Spleen (tissue), 13 donors: ENCODE data around the gene UNC13A. TPM values are rescaled to one million over a fixed set of nuclear protein-coding genes. Genes with fewer than 3 reads are reported as not detected.
A peak's percentile ranks its signal among the peaks of the same experiment; 100 is the strongest.

Experiments used
- DNase-seq: peaks from one replicate; pipeline ENCODE4 v3.0.0-alpha.2; 2020
- H3K27ac ChIP-seq, 8 donors: fragments of 200-600 bp; sonication (generic) in 7 of 8; 1 replicate in 4 of 8; 2 replicates in 4 of 8; pipeline versions ENCODE4 v1.5.0 to v1.8.0; 2016 to 2021; ENCODE audit warnings: inconsistent platforms in 4 of 8, mild to moderate bottlenecking in 4 of 8, moderate library complexity in 1 of 8
- H3K27me3 ChIP-seq, 7 donors: fragments of 200-600 bp; sonication (generic) in 6 of 7; replicated peaks in 1 of 7; 1 replicate in 4 of 7; 2 replicates in 3 of 7; pipeline versions ENCODE4 v1.5.0 to v1.8.0; 2016 to 2021; ENCODE audit warnings: inconsistent platforms in 3 of 7, mild to moderate bottlenecking in 1 of 7
- H3K36me3 ChIP-seq, 6 donors: fragments of 200-600 bp; sonication (generic) in 5 of 6; 1 replicate in 4 of 6; 2 replicates in 2 of 6; pipeline versions ENCODE4 v1.5.0 to v1.8.0; 2016 to 2021; ENCODE audit warnings: inconsistent platforms in 2 of 6
- H3K4me1 ChIP-seq, 6 donors: fragments of 200-600 bp; sonication (generic) in 5 of 6; 1 replicate in 3 of 6; 2 replicates in 3 of 6; pipeline versions ENCODE4 v1.5.0 to v1.8.0; 2016 to 2021; ENCODE audit warnings: inconsistent platforms in 3 of 6
- H3K4me3 ChIP-seq, 8 donors: fragments of 200-600 bp; sonication (generic) in 7 of 8; 1 replicate in 4 of 8; 2 replicates in 4 of 8; pipeline versions ENCODE4 v1.5.0 to v1.8.0; 2016 to 2021; ENCODE audit warnings: inconsistent platforms in 4 of 8, mild to moderate bottlenecking in 4 of 8, moderate library complexity in 2 of 8
- H3K9me3 ChIP-seq, 8 donors: fragments of 200-600 bp; sonication (generic) in 7 of 8; 1 replicate in 4 of 8; 2 replicates in 4 of 8; pipeline versions ENCODE4 v1.5.0 to v1.8.0; 2016 to 2021; ENCODE audit warnings: inconsistent platforms in 4 of 8
- CTCF ChIP-seq, 11 experiments: fragments of 200-600 bp in 7 of 11; fragments of 450-650 bp in 4 of 11; sonication (generic) in 4 of 11; IDR thresholded peaks in 8 of 11; conservative IDR thresholded peaks in 3 of 11; 1 replicate in 7 of 11; 2 replicates in 4 of 11; pipeline versions ENCODE4 v1.4.0 to v1.8.0; 2016 to 2021; ENCODE audit warnings: antibody characterized with exemption in 11 of 11, inconsistent platforms in 4 of 11, mild to moderate bottlenecking in 1 of 11
- POLR2A ChIP-seq, 3 donors: fragments of 450-650 bp; IDR thresholded peaks; one replicate each; pipeline ENCODE4 v1.5.1; 2017; ENCODE audit warnings: antibody characterized with exemption in 3 of 3, mild to moderate bottlenecking in 1 of 3
- POLR2AphosphoS5 ChIP-seq, 3 donors: sonication (generic); formaldehyde crosslinking; IDR thresholded peaks; one replicate each; pipeline ENCODE4 v1.5.1; 2017; ENCODE audit warnings: antibody characterized with exemption in 3 of 3
- WGBS, 5 donors: extraction: QIAGEN DNeasy Blood & Tissue Kit in 3 of 5; methylation state at CpG; one replicate each; pipeline versions ENCODE4 v1.1.5 to v1.1.7; 2013 to 2018; 5-methylcytosine and 5-hydroxymethylcytosine counted together
- intact Hi-C: fragments of 100-400 bp; cut with DNase I; formaldehyde crosslinking; loops from one replicate; pipeline ENCODE4 v1.15.0; 2023; ENCODE audit warnings: low total_unique reads
- long read RNA-seq, 2 donors: transcript quantifications; one replicate each; lab custom pipeline, GENCODE V29; 2026
- polyA plus RNA-seq, 3 donors: library from polyadenylated mRNA; stranded (reverse); fragments of 200-250 nt; gene quantifications; one replicate each; pipeline ENCODE4 v1.2.1, GENCODE V29; 2013
- total RNA-seq, 7 donors: library from RNA; depleted of rRNA in 3 of 7; stranded (reverse); fragments of >200 nt in 3 of 7; fragmentation: NEBNext Ultra II Directional in 4 of 7; extraction: Animal tissue kit (Norgen Biotek cat#: 25700) in 4 of 7; gene quantifications; one replicate each; pipeline versions ENCODE4 v1.1.0 to v1.2.1, GENCODE V29; 2016 to 2021
- donor health status: healthy with polysubstance abuse.
- donor health status: DM: no; HTN: no; CAD: no; lungs with moderate emphysema.
- donor health status: DM: no; HTN: no; CAD: no.
- donor health status: Bipolar disorder and iron deficiency.
- donor health status: healthy.
- donor health status: DM: no; HTN: no; CAD: no.
- donor health status: DM: yes; HTN: yes; CAD: no.

The UNC13A gene
- total RNA-seq (10 to 100 TPM in 1 of 7 donors, 1 to 10 TPM in 6; 2.9 to 10.7 (median 5.1) TPM), polyA plus RNA-seq (1 to 10 TPM in 2 of 3 donors, under 1 TPM in 1; 0.73 to 6.2 (median 1.7) TPM)
- long read RNA-seq, donor 1, partial matches to known transcripts: 0 of 1 reads
- long read RNA-seq, donor 1, other reads (novel, unspliced or antisense): 0 of 1 reads
- long read RNA-seq, donor 2: 0 reads

DNA sequence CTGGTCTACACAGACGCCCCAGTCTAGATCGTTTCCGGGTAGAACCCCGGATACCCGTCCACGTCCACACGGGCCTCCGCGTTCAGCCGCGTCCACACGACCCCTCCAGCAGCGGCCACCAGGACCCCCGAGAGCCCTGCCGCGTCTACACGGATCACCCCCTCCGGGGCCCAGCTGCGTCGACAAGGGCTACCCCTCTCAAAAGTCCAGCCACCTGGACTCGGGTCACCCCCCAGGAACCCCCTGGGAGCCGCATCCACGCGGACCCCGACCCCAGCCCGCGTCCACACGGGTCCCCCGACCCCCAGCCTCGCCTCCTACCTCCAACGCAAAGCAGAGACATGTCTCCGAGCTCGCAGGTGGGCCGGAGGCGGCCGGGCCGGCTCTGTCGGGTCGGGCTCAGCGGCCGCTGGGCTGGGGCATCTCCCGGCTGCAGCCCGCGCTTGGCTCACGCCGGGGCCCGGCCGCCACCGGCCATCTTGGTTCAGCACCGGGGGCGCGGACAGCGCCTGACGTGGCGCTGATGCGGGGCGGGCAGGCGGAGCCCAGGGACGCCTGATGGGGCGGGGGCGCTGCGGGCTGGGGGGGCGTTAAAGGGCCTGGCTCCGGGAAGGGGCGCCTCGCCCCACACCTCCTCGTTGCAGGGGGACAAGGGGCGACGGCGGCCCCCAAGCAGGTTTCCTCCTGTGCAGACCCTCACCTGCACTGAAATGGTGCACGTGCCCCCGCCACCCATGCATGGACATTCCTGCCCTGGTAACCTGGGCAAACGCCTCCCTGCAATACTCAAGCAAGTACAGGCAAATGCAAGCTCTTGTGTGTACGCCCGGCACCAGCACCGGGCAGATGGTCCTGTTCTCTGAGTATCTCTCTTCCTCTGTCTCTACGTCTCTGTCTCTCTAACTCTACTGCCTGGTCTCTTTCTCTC is at the start of gene UNC13A:
Gene UNC13A, minus strand, starts transcription at position 498 of the 928 bp plus-strand sequence. Its CDS starts 155 bp downstream, at position 343.
- H3K27ac ChIP-seq: no peak within 1 kb of the TSS
- DNase-seq: peak; percentile 75
- TF ChIP-seq CTCF (IDR thresholded peaks at IDR 0.05 in 8 of 11, conservative IDR thresholded peaks at IDR 0.05 in 3 of 11) (no peak), POLR2AphosphoS5 (IDR thresholded peaks at IDR 0.05) (peak in 1 of 3 donors; percentile 11), POLR2A (IDR thresholded peaks at IDR 0.05) (no peak)
- peaks cover 11 to 32% (median 23%) of the 10 kb centered on the region in 6 donors for H3K4me1 ChIP-seq
- H3K9me3 ChIP-seq: no peaks in the 10 kb centered on the region
- peak within 1 kb of the TSS in 1 of 8 donors; percentile 35 for H3K4me3 ChIP-seq
- 4 to 6% (median 5%) methylated on average over 23 to 77 of the region's 77 CpGs for WGBS, 5 donors
- peaks cover 3 to 92% (median 42%) of the 10 kb centered on the region in 7 donors for H3K27me3 ChIP-seq
- no peaks in the 10 kb centered on the region for H3K36me3 ChIP-seq
- intact Hi-C loops: no loop called here

- Histone ChIP-seq H3K27me3 (no peaks in the 10 kb centered on the region), H3K36me3 (peaks cover 0 to 60% (median 34%) of the 10 kb centered on the region in 6 donors), H3K9me3 (no peaks in the 10 kb centered on the region), H3K4me3 (no peak overlapping the region), H3K4me1 (peaks cover 0 to 28% (median 17%) of the 10 kb centered on the region in 6 donors), H3K27ac (no peak overlapping the region)
- intact Hi-C loops: no loop called here
- no peak for TF ChIP-seq CTCF (IDR thresholded peaks at IDR 0.05 in 8 of 11, conservative IDR thresholded peaks at IDR 0.05 in 3 of 11)
- no peak for TF ChIP-seq POLR2AphosphoS5 (IDR thresholded peaks at IDR 0.05)
- TF ChIP-seq POLR2A (IDR thresholded peaks at IDR 0.05): no peak
- no peak for DNase-seq
- 89 to 93% (median 92%) methylated on average over 7 of the region's 7 CpGs for WGBS, 5 donors
These were observed 49.6 kb upstream of the UNC13A start for GRCh38 chr19:17737690-17738153.

- TF ChIP-seq POLR2A (IDR thresholded peaks at IDR 0.05) (no peak), CTCF (IDR thresholded peaks at IDR 0.05 in 8 of 11, conservative IDR thresholded peaks at IDR 0.05 in 3 of 11) (no peak), POLR2AphosphoS5 (IDR thresholded peaks at IDR 0.05) (no peak)
- WGBS, 5 donors: 92 to 97% (median 94%) methylated on average over 4 to 5 of the region's 5 CpGs
- Histone ChIP-seq H3K9me3 (no peaks in the 10 kb centered on the region), H3K27ac (no peak overlapping the region), H3K27me3 (no peaks in the 10 kb centered on the region), H3K36me3 (peaks cover 0 to 83% (median 54%) of the 10 kb centered on the region in 6 donors), H3K4me1 (peaks cover 0 to 51% (median 25%) of the 10 kb centered on the region in 6 donors), H3K4me3 (no peak overlapping the region)
- intact Hi-C loops: no loop called here
- no peak for DNase-seq
These were observed 47.3 kb upstream of the UNC13A start for GRCh38 chr19:17735410-17735809.

- H3K27ac ChIP-seq: no peak overlapping the region
- WGBS, 5 donors: 93 to 97% (median 96%) methylated on average over 12 to 16 of the region's 16 CpGs
- DNase-seq: no peak
- intact Hi-C loops: no loop called here
- H3K4me3 ChIP-seq: no peak overlapping the region
- H3K27me3 ChIP-seq: no peaks in the 10 kb centered on the region
- TF ChIP-seq POLR2AphosphoS5 (IDR thresholded peaks at IDR 0.05) (no peak), CTCF (IDR thresholded peaks at IDR 0.05 in 8 of 11, conservative IDR thresholded peaks at IDR 0.05 in 3 of 11) (no peak), POLR2A (IDR thresholded peaks at IDR 0.05) (no peak)
- H3K36me3 ChIP-seq: peaks cover 0 to 96% (median 61%) of the 10 kb centered on the region in 6 donors
- H3K4me1 ChIP-seq: peaks cover 0 to 52% (median 17%) of the 10 kb centered on the region in 6 donors
- H3K9me3 ChIP-seq: no peaks in the 10 kb centered on the region
These were observed 46.0 kb upstream of the UNC13A start for GRCh38 chr19:17734146-17734545.
